Left lung (tissue), 10 donors: ENCODE measurements around the gene RTKN2. TPM values are rescaled to one million over a fixed set of nuclear protein-coding genes. Genes with fewer than 3 reads are reported as not detected.
"Not testable (repeated sequence)": the region's sequence is repeated elsewhere in the genome, so short reads cannot be mapped to it uniquely, and the experiment has no call there.

Experiments used
- ATAC-seq: fragments of 200-7000 bp; cut with Tn5 transposase; one replicate; pipeline ENCODE4 v1.9.1; 2020; ENCODE audit warnings: moderate library complexity
- DNase-seq, 4 donors: peaks; one replicate each; pipeline ENCODE4 v3.0.0-alpha.2; 2013 to 2020
- H3K27ac ChIP-seq, 2 donors: fragments of 200-600 bp; sonication (generic) in 1 of 2; one replicate each; pipeline versions ENCODE4 v1.5.0 to v1.8.0; 2020 to 2021
- H3K27me3 ChIP-seq, 2 donors: fragments of 200-600 bp; sonication (generic) in 1 of 2; one replicate each; pipeline versions ENCODE4 v1.5.0 to v1.8.0; 2020 to 2021
- H3K36me3 ChIP-seq, 2 donors: fragments of 200-600 bp; sonication (generic) in 1 of 2; one replicate each; pipeline versions ENCODE4 v1.5.0 to v1.8.0; 2020 to 2021
- H3K4me1 ChIP-seq, 2 donors: fragments of 200-600 bp; one replicate each; pipeline ENCODE4 v1.8.0; 2021
- H3K4me3 ChIP-seq, 2 donors: fragments of 200-600 bp; sonication (generic) in 1 of 2; one replicate each; pipeline versions ENCODE4 v1.5.0 to v1.8.0; 2020 to 2021; ENCODE audit warnings: mild to moderate bottlenecking in 1 of 2
- H3K9me3 ChIP-seq, 2 donors: fragments of 200-600 bp; sonication (generic) in 1 of 2; one replicate each; pipeline versions ENCODE4 v1.5.0 to v1.8.0; 2020 to 2021
- CTCF ChIP-seq, 2 donors: fragments of 200-600 bp; sonication (generic) in 1 of 2; IDR thresholded peaks; one replicate each; pipeline versions ENCODE4 v1.5.0 to v1.8.0; 2021; ENCODE audit warnings: antibody characterized with exemption in 2 of 2
- intact Hi-C, 2 donors: fragments of 100-400 bp; cut with DNase I; formaldehyde crosslinking; loops; one replicate each; pipeline versions ENCODE4 v1.11.2 to v1.14.2; 2022
- polyA plus RNA-seq, 6 donors: library from polyadenylated mRNA; unstranded; fragments of 120-200 nt; gene quantifications; one replicate each; pipeline ENCODE4 v1.2.1, GENCODE V29; 2013; ENCODE audit not compliant: insufficient read length in 6 of 6
- total RNA-seq, 2 donors: library from RNA; stranded (reverse); fragmentation: NEBNext Ultra II Directional; extraction: Animal tissue kit (Norgen Biotek cat#: 25700); gene quantifications; one replicate each; pipeline ENCODE4 v1.2.1, GENCODE V29; 2021
- donor health status: DM: no; HTN: yes; CAD: no.
- donor health status: DM: no; HTN: no; CAD: no.

The RTKN2 gene
- total and polyA plus RNA-seq, 8 donors: 5.7 to 17.1 (median 11.2) TPM

DNA sequence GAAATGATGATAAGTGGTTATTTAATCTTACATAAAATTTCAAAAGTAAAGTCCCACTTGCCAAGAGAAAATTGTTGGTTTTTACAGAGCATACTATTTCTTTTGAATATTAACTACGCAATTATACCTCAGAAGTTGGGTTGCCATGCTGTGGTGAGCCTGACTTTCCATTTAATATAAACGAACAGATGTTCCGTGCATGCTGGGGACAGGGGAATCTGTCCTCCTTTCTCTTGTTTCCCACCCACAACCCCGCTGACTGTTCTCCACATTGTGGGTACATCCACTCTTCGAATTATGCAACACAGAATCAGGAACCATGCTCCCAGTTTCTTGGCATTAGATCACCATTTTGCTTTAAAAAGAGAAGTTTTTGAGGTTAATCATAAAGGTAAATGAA, 29.2 kb upstream of the RTKN2 start:
- H3K9me3 ChIP-seq: peaks cover 3 to 8% of the 10 kb centered on the region in 2 donors
- no peaks in the 10 kb centered on the region for H3K27me3 ChIP-seq
- intact Hi-C loops: no loop called here
- H3K4me1 ChIP-seq: no peaks in the 10 kb centered on the region
- DNase-seq (no peak), ATAC-seq (no peak)
- H3K27ac ChIP-seq: no peak overlapping the region
- H3K4me3 ChIP-seq: no peak overlapping the region
- TF ChIP-seq CTCF (IDR thresholded peaks at IDR 0.05): no peak
- no peaks in the 10 kb centered on the region for H3K36me3 ChIP-seq

- DNase-seq (no peak), ATAC-seq (no peak)
- no peak overlapping the region for H3K4me3 ChIP-seq
- no peaks in the 10 kb centered on the region for H3K27me3 ChIP-seq
- no peak overlapping the region for H3K27ac ChIP-seq
- no peaks in the 10 kb centered on the region for H3K4me1 ChIP-seq
- H3K9me3 ChIP-seq: no peaks in the 10 kb centered on the region
- no peaks in the 10 kb centered on the region for H3K36me3 ChIP-seq
- intact Hi-C loops: no loop called here
- no peak for TF ChIP-seq CTCF (IDR thresholded peaks at IDR 0.05)
Observed at GRCh38 chr10:62284221-62284620, 15.6 kb upstream of the RTKN2 start.

GRCh38 chr10:62281348-62281747, 12.7 kb upstream of the RTKN2 start:
- H3K36me3 ChIP-seq, H3K27me3 ChIP-seq, H3K9me3 ChIP-seq, H3K4me3 ChIP-seq, ATAC-seq, DNase-seq, H3K27ac ChIP-seq, intact Hi-C loops, H3K4me1 ChIP-seq: not testable (repeated sequence)

DNA sequence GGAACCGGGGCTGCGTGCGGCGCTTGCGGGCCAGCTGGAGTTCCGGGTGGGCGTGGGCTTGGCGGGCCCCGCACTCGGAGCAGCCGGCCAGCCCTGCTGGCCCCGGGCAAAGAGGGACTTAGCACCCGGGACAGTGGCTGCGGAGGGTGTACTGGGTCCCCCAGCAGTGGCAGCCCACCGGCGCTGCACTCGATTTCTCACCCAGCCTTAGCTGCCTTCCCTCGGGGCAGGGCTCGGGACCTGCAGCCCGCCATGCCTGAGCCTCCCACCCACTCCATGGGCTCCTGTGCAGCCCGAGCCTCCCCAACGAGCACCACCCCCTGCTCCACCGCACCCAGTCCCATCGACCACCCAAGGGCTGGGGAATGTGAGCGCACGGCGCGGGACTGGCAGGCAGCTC, 11.7 kb upstream of the RTKN2 start:
- peak in 1 of 4 donors; percentile 55 for DNase-seq
- H3K4me3 ChIP-seq, ATAC-seq, H3K9me3 ChIP-seq, H3K4me1 ChIP-seq, H3K27ac ChIP-seq, intact Hi-C loops, H3K36me3 ChIP-seq, H3K27me3 ChIP-seq: not testable (repeated sequence)

DNA sequence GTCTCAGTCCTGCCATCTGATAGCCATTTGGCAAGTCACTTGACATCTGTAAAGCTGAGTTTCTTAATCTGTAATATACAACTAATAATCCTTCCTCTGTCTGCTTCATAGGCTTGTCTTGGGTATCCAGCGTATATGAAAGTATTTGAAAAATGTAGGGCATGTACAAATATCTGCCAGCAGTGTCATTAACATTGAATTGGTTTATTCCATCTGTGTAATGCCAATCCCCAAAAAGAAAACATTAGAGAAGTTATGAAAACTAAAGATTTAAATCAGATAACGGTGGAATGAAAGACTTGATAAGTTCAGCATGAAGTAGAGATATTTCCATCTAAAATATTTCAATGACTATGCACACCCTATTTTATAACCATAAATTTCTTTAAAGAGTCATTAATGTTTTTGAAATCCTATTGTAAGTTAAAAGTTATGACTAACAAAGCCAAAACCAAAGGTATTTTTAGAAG, 9.8 kb upstream of the RTKN2 start:
- no peak for TF ChIP-seq CTCF (IDR thresholded peaks at IDR 0.05)
- H3K9me3 ChIP-seq: no peaks in the 10 kb centered on the region
- H3K27ac ChIP-seq: no peak overlapping the region
- intact Hi-C loops: no loop called here
- H3K4me1 ChIP-seq: no peaks in the 10 kb centered on the region
- H3K27me3 ChIP-seq: no peaks in the 10 kb centered on the region
- no peak for DNase-seq
- no peaks in the 10 kb centered on the region for H3K36me3 ChIP-seq
- no peak overlapping the region for H3K4me3 ChIP-seq
- no peak for ATAC-seq

- ATAC-seq (no peak), DNase-seq (no peak)
- Histone ChIP-seq H3K27ac (no peak overlapping the region), H3K9me3 (no peaks in the 10 kb centered on the region), H3K4me1 (no peaks in the 10 kb centered on the region), H3K4me3 (no peak overlapping the region), H3K36me3 (no peaks in the 10 kb centered on the region), H3K27me3 (no peaks in the 10 kb centered on the region)
- no peak for TF ChIP-seq CTCF (IDR thresholded peaks at IDR 0.05)
- intact Hi-C loops: no loop called here
Observed at GRCh38 chr10:62277971-62278370, 9.3 kb upstream of the RTKN2 start.
